Kidney epithelial cell (primary cell): ENCODE data around the gene ALX4. TPM values are rescaled to one million over a fixed set of nuclear protein-coding genes. Genes with fewer than 3 reads are reported as not detected.

ENCODE experiments used
- DNase-seq: peaks from one replicate; pipeline ENCODE4 v3.0.0-alpha.2; 2010; ENCODE audit warnings: low read depth
- H3K27me3 ChIP-seq: 2 replicates; pipeline ENCODE4 v1.6.0; 2011; ENCODE audit warnings: low read length; ENCODE audit not compliant: control insufficient read depth, insufficient read depth
- H3K36me3 ChIP-seq: 2 replicates; pipeline ENCODE4 v1.5.1; 2011; ENCODE audit warnings: low read length; ENCODE audit not compliant: control insufficient read depth, insufficient read depth
- H3K4me3 ChIP-seq: 2 replicates; pipeline ENCODE4 v1.5.1; 2011; ENCODE audit warnings: low read depth, mild to moderate bottlenecking, control low read depth, low read length
- CTCF ChIP-seq: IDR thresholded peaks from 2 replicates; pipeline ENCODE4 v1.5.1; 2011; ENCODE audit warnings: mild to moderate bottlenecking, moderate library complexity, low read length, control low read depth, inconsistent platforms; ENCODE audit not compliant: insufficient read depth, poor library complexity, severe bottlenecking
- total RNA-seq: library from RNA; depleted of rRNA; stranded (reverse); fragments of >200 nt; gene quantifications from 2 replicates; pipeline ENCODE4 v1.2.3, GENCODE V29; 2015

ALX4 gene
- total RNA-seq, 1 donor from 2014 or later: not detected

- DNase-seq: no peak
- TF ChIP-seq CTCF: no peak
- H3K36me3 ChIP-seq: no peaks in the 10 kb centered on the region
- H3K4me3 ChIP-seq: no peak overlapping the region
- H3K27me3 ChIP-seq: peaks cover 48% of the 10 kb centered on the region
Observed at GRCh38 chr11:44335052-44335760, 25.3 kb upstream of the ALX4 start.

GRCh38 chr11:44334356-44335004 lies 24.5 kb upstream of the ALX4 start:
- Histone ChIP-seq H3K27me3 (peaks cover 54% of the 10 kb centered on the region), H3K36me3 (no peaks in the 10 kb centered on the region), H3K4me3 (no peak overlapping the region)
- no peak for DNase-seq
- TF ChIP-seq CTCF: no peak

GRCh38 chr11:44333271-44334218 lies 23.6 kb upstream of the ALX4 start:
- no peak for TF ChIP-seq CTCF
- peaks cover 54% of the 10 kb centered on the region for H3K27me3 ChIP-seq
- no peaks in the 10 kb centered on the region for H3K36me3 ChIP-seq
- no peak for DNase-seq
- no peak overlapping the region for H3K4me3 ChIP-seq

- no peak for TF ChIP-seq CTCF
- H3K36me3 ChIP-seq: no peaks in the 10 kb centered on the region
- H3K27me3 ChIP-seq: peaks cover 56% of the 10 kb centered on the region
- no peak for DNase-seq
- H3K4me3 ChIP-seq: no peak overlapping the region
Observed at GRCh38 chr11:44332665-44333064, 22.7 kb upstream of the ALX4 start.

GRCh38 chr11:44329472-44330230 lies 19.7 kb upstream of the ALX4 start:
- no peak for TF ChIP-seq CTCF
- H3K36me3 ChIP-seq: no peaks in the 10 kb centered on the region
- H3K4me3 ChIP-seq: no peak overlapping the region
- no peak for DNase-seq
- H3K27me3 ChIP-seq: peaks cover 79% of the 10 kb centered on the region
